HL-60/S4 treated with phorbol 12-myristate 13-acetate at 8.2 ng/mL for 4 days and 3 days (cell line): Measurements from ENCODE around the gene CNP.

Experiments
- in situ Hi-C: fragments of 300-500 bp; cut with MboI; formaldehyde crosslinking; loops from 2 replicates; pipeline ENCODE4 v1.15.0; 2022; ENCODE audit warnings: low sequenced_read_pairs

The CNP gene

DNA sequence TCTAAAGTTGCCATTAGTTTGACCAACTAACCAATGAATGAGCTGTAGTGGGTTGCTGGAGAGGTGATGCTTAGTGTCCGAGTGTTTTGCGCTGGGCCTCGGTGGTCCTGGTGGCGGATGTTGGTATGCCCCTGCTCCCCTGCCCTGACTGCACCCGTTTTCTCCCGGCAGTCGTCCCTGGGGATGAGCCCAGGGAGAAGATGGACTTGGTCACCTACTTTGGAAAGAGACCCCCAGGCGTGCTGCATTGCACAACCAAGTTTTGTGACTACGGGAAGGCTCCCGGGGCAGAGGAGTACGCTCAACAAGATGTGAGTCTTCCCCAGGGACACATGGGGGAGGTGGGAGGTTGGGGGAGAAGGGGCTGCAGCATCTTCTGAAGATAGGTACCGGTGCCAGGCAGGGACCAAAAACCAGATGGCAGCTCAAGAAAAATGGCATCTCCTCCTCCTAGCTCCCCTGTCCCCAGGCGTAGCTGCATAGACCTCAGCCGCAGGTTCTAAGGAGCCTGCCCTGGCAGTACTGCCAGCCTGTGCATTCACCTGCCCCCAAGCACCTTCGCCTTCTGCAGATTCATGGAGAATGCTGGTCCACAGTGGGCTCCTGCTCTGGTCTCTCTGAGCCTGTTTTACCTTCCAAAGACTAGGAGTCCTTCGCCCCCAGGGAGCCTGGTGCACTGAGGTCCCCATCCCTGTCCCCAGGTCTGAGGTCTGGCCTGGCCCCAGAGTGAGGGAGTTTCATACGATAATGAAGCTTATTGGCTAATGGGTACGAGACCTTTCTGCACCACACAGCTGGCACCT is 5.3 kb downstream of the CNP start:
- in situ Hi-C loops = no loop called here

DNA sequence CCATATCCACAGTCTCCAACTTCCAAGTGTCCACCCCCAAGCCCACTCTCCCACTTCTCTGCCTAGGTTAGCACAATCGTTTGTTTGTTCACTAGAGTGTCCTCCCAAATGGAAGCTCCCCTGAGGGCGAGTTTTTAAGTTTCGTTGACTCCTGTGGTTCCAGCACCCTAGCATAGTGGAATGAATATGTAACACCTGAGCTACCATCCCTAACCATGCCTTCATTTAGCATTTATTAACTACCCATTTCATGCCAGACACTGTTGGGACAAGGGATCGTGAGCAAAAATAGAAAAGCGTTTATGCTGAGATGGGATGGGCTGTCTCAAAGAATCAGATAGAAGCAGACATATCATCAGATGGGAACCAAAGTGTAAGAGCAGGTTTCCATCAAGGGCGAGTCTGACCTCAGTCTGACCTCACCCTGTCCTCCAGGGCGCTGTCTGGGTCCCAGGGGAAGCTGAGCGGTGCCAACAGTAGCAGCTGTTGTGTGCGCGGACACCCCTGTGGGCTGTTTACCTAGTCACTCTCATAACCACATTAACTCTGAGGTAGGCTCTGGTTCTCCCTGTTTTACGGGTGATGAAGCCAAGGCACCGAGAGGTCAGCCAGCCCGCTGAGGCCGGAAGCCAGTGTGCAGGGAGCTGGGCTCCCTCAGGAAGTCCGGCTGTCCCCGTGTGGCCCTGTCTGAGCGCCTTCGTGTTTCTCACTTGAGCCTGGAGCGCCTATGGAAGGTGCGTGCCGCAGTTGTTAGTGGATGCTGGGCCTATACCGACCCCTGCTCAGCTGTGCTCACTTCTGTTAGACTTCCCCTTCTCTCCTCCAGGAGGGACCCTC is 6.2 kb downstream of the CNP start:
- in situ Hi-C loops = no loop called here

DNA sequence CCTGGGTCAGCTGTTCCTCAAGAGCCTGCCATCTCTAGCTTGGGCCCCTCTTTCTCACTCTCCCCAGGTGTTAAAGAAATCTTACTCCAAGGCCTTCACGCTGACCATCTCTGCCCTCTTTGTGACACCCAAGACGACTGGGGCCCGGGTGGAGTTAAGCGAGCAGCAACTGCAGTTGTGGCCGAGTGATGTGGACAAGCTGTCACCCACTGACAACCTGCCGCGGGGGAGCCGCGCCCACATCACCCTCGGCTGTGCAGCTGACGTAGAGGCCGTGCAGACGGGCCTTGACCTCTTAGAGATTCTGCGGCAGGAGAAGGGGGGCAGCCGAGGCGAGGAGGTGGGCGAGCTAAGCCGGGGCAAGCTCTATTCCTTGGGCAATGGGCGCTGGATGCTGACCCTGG is 6.8 kb downstream of the CNP start:
- in situ Hi-C loops = no loop called here

DNA sequence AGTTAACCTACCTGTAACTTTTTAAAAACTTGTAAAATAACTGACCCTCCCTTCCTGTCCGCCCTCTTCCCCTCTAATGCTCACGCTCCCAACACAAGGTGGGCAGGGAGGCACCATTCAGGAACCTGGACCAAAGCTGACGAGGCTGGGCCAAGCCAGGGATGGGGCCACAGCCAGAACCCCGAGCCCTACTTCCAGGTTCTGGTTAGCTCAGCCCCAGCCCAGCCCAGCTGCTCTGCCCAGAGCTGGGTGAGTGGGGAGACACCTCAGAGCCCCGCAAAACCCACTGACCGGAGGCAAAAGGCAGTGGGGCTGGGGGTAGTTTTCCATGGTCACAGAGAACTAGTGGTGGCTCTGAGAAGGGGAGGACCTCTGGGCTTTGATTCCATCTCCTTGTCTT is 7.4 kb downstream of the CNP start:
- in situ Hi-C loops = no loop called here

DNA sequence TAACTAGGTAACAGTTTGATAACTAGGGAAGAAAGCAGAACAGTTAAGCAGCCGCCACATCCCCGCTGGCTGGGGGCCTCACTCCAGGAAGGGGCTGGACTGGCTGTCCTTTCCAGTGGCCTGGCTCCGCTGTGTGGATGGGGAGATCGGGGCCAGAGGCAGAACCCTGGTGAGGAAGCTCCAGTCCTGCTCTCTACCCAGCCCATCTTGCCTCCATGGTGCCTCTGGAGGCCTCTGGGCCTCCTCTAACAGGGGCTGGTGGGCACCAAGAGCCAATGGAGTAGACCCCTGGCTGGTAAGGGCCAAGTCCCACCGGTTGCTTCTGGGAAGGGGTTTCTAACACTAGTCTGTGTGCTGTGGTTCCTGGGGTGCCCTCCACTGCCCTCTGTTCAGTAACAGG is 8.1 kb downstream of the CNP start:
- in situ Hi-C loops = no loop called here

DNA sequence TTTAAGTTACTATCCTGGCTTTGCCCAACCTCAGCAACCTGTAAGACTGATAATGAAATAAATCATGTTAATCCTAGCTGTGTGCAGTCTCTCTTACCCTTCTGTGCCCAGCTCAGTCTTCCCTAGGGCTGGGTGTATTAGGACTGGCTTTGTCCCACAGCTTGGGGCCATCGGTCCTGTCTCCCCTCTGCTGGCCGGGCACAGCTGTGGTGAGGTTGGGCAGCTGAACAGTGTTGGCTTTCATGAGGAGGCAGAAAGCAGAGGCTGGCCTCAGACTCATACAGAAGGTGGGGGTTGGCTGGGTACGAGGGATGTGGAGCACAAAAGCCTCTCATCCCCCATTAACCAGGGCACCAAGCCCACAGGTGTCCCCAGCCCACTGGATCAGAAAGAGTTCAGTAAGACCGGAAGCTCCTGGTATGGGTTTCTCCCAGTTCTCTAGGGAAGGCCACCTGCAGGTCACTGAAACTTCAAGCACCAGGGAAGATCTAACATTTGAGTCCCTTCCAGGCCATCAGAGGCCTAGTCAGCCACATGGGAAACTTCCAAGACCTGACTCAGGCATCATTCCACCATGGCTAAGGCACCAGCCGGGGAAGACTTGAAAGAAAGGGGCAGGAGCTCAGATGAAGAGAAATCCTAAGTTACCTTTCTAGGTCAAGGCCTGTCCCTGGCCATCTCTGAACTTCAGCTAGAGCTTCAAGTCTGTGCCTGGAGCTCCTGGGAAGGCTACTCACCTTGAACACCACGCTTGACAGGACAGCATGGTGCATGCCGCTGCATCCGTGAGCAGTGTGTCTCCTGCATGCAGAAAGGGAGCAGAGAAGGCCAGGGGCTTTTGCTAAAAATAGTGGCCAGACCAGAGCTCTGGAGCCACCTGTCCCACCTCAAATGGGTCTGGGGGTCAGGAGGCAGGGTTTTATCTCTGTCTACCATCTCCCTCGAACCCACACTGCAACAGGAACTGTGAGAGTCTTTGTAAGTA is 8.8 kb downstream of the CNP start:
- in situ Hi-C loops = no loop called here

DNA sequence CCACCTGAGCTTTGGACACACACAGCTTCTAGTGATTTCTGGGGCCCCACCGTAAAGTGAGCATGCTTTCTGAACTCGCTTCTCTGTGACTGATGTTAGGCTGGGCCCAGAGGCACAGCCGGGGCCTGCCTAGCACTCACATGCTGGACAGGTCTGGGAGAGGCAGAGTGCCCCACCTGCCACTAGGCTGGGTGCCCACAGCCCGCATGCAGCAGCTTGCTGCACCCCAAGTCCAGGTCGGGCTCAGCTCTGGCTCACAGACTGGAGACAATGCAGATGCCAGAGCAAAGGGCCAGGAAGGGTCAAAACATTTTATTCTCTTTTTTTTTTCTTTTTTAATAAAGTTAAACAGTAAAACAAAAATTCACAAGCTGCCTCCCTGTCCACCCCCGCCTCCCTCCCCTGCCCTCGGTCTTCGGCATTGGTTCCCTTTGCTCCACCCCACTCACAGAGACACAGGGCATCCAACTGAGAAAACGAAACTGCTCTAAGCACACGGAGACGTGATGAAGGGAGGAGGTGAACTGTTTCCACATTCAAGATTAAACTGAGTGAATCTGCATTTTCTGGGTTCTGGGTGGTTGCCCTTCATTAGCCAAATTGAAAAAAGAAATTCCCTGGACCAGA is 9.7 kb downstream of the CNP start:
- in situ Hi-C loops = no loop called here

DNA sequence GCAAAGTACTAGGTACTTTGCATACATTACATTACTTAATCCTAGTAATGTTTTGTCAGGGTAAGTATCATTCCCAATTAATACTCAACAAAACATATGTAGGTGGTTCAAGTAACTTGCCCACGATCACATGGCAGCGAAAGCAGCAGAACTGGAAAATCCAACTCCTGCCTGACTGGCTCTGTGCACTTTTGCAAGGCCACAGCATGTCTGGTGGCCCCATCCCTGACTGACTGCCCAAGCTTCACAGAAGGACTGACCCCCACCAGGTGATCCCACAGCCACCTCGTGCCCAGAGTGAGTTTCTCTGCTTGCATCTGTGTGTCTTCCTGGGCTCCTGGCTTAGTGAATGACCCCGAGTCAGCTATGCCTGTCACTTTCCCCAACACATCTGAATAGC is 11.4 kb downstream of the CNP start:
- in situ Hi-C loops = no loop called here

DNA sequence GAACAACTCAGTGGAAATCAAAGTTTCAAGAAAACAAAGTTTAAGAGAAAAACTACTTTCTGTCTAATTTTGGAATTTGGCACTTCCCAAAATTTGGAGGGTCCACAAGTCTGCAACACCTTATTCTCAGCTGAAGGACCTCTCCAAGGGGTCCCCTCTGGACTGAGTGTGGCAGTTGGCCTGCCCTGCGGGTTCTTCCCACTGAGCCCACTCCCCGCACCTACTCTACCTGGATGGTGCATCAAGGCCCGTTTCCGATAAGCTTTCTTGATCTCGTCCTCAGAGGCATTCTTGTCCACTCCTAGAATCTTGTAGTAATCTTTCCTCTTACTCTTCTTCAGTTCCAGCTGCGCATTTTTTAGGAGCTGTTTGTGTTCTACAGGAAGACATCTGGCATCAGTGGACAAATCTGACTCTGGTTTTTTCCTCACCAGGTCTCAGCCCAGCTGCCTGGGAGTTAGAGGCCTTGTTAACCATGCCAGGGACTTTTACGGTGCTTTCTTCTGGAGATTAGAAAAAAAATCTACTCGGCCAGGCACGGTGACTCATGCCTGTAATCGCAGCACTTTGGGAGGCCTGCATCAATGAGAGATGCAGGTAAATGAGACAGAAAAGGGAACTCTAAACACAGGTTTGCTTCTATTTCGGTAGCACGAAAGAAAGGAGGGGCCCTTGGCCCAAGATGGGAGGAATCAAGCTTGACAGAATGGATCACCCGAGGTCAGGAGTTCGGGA is 15.6 kb downstream of the CNP start:
- in situ Hi-C loops = no loop called here

DNA sequence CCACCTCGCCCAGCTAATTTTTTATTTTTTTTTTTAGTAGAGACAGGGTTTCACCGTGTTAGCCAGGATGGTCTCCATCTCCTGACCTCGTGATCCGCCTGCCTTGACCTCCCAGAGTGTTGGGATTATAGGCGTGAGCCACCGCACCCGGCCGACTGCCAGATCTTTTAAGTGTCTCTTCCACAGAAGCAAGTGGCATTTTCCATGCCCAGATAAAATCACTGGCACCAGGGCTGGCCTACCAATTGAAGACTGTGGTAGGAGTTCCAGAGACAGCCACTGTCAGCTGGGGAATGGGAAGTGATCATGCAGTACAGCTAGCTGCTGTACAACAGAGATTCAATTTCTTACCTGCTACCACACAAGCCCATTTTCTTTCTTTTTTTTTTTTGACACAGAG is 17.9 kb downstream of the CNP start:
- in situ Hi-C loops = no loop called here

DNA sequence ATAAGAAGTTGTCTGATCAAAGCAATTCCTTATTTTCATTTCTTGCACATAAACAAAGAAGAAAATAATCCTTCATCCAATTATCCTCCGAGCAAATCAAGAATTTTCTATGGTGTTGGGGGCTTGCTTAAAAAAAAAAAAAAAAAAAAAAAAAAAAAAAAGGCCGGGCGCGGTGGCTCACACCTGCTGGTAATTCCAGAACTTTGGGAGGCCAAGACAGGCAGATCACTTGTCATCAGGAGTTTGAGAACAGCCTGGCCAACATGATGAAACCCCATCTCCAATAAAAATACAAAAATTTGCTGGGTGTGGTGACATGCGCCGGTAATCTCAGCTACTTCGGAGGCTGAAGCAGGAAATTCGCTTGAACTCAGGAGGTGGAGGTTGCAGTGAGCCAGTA is 19.3 kb downstream of the CNP start:
- in situ Hi-C loops = no loop called here

DNA sequence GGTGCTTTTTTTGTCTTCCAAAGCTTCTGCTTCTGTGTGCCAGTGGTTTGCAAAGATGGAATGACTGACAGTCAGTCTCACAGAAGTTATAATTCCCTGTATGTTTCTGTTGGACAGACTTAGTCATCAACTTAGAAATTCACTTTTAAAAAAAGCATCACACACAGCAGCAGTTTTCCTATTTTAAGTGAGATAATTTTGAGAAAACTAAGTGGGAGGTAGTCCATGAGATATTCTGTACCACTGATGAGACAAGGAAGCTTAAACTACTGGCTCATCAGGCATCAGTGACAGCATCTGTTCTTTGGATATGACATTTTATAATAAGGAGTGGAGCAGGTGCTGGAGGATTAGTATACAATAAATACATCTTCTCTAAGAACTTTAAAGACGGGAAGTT is 20.0 kb downstream of the CNP start:
- in situ Hi-C loops = no loop called here

DNA sequence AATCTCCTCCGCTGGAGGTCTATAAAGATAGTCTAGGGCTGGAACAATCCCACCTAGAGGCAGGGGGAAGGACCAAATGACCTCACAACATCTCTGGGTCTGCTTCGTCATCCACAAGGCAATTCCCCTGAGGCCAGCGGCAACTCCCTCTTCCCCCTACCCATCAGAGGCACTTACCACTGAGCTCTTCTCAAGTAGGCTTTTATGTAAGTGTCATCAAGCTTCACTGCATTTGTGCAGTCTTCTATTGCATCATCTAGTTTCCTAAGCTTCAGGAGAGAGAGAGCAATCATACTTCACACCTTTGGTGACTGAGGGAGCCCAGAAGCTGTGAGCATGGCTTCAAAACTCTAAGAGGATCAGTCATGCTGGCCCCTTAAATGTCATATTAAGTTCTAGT is 21.0 kb downstream of the CNP start:
- in situ Hi-C loops = no loop called here

DNA sequence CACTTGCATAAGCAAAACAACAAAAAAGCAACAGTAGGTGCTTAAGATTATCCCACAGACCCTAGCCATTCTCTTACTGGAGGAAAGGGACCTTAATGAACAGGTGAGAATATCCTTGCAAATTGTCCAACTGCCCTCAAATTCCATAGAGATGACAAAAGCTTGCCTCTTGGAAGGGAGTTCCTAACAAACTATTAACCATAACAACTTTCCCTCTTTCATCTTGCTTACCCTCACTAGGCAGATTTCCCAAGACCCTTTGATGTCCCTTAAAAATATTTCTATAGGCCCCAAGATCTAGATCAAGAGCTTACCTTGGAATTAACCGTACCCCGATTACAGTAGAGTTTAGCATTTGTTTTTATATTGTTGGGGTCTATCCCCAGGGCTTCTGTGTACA is 21.8 kb downstream of the CNP start:
- in situ Hi-C loops = no loop called here

DNA sequence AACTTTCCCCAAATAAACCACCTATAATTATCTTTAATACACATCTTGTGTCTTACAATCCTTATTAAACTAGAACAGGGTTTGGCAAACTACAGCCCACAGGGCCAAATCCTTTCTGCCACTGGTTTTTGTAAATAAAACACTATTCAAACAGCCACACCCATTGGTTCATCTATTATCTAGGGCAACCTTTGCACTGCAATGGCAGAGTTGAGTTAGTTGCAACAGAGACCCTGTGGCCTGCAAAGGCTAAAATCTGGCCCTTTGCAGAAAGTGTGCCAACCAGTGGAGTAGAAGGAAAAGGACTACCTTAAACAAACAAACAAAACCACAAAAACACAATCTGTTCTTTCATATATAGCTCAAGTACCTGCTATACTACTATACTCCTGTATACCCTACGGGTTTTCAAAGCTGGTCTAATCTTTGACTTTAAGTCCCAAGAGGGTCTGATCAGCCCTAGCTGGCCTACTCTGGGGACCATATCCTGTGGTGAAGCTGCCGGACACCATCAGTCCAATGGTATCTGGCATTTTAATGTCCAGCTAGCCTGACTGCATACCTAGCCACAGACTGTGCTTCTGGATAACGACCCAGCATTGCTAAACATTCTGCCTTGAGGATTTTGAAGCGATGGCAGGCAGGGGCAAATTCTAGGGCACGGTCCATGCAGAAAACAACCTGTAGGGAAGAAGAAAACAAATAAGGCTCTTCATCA is 23.3 kb downstream of the CNP start:
- in situ Hi-C loops = no loop called here

DNA sequence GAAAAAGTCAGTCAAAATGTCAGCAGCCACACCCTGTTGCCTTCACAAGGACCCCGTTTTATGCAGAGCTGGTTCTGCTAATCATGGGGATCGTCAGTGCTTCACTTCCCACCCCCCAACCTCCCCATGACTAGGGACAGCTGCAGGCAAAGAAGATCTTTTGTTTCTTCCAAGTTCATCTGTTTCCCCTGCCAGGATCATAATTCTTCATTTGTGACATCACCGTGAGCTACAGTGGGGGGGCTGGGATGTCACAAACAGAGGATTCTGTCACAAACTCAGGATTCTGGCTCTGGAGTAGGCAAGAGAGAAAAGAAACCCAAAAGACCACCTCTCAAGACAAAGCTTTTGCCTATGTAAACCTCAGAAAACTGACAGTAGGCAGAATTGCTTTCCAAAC is 26.0 kb downstream of the CNP start:
- in situ Hi-C loops = no loop called here

DNA sequence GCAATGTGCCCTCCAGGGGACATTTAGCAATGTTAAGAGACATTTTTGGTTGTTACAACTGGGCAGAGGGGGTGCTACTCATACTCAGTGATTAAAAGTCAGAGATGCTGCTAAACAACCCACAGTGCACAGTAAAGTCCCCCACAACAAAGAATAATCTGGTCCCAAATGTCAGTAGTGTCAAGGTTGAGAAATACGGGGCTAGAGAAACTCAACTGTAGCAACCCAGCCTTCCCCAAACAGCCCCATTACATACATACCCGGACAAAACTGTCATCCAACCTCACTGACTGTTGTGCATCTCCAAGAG is 30.2 kb downstream of the CNP start:
- in situ Hi-C loops = no loop called here

DNA sequence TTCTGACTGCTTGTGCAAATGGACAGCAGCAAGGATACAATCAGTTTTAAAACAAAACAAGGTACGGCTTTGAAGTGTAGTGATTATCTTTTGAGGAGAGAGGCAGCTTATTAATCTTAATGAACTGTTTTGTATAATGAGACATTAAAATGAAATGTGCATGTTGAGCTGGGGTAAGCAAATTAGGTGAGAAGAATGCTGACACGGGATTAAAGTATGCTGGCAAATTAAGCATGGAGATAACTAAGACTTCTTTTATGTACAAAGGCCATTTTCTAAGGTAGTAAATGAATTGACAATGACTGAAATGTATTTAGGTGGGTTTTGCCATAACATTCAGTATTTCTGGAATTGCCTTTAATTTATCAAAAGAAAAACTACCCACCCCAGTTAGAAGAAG is 31.9 kb downstream of the CNP start:
- in situ Hi-C loops = no loop called here

DNA sequence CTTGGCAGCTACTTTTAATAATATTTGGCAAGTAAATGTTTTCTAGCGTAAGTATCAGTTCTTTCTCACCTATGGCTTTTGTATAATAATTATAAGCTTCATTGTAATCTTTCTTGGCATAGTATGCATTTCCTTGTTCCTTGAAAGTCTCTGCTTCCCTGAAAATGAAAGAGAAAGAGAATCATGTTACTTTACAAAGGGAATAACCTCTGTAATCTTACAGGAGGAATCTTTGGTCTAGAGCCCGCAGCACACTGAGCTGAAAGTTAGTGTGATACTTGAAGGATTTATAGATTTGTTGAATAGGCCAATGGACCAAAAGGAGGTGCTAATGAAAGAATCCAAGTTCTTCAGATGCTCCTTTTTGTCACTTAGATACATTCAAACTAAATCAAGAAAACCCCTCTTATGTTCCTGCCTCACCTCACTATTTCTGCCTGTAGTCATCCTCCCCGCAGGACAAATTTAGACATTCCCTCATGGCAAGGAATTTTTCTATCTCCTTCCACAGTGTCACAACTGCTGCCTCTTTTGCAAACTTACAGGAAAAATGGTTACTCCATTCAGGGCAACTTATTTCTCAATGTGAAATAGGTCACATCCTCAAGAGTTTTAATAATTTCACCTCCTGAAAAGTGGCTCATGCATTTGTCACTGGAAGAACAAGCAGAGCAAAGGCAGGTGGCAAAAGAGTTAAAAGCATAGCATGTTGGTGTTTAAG is 34.0 kb downstream of the CNP start:
- in situ Hi-C loops = no loop called here
